CD4-positive, alpha-beta T cell treated with Interleukin-4 for 1 hour (primary cell): ENCODE results near the gene SLC4A8.
"Not testable (repeated sequence)": the region's sequence is repeated elsewhere in the genome, so short reads cannot be mapped to it uniquely, and the experiment has no call there.

Source experiments
- DNase-seq, 2 donors: peaks; one replicate each; pipeline ENCODE4 v3.0.0-alpha.2; 2020 to 2022

Gene SLC4A8

DNA sequence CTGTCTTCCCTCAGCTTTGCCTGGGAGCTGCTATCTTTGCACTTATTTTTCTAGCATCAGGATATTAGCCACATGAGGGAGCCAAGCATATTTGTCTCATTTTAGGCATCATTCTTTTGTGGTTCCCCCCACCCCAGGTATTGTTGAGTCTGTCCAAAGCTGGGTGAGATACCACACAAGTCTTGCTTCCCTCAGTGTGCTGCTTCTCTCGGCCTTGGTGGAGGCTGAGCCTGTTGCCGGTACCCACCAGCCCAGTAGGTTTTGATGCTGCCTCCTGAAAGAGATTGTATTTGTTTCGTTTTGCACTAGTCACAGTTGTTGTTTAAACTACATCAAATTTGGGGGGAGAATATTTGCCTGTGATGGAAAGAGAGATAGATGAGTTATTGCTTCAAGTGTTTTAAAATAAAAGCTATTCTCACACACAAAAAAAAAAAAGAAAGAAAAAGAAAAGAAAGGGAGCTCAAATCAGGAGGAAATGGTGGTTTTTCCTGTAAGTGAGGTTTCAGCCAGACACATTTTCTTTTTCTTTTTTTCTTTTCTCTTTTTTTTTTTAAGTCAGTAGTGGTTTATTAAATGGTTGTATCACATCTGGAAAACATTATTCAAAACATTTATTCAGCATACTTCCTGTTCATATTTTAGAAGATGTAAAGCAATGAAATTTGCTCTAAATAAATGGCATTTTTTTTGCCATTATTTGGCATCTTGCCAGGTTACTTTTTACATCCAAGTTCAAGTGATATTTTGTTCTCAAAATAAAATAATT lies 58.5 kb downstream of the SLC4A8 start:
- peak; percentile 19 to 29 for DNase-seq

- no peak for DNase-seq
These were observed 59.5 kb downstream of the SLC4A8 start for GRCh38 chr12:51484119-51484518.

- no peak for DNase-seq
These were observed 63.6 kb downstream of the SLC4A8 start for GRCh38 chr12:51488281-51488680.

DNA sequence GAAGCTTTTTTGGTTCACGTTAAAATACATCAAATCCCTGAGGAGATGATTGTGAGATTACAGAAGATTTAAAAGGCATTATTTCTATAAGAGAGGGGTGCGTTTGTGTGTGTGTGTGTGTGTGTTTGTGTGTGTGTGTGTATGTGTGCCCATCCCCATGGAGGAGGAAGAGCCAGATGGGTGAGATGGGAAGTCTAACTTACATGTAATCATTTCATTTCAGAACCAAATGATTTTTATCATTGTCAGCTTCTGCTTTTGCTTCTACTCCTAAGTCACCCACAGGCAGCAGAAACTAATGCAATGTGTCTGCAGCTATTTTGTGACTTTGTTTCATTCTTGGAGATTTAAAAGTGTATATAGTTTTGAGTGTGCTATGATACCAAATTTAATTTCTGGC lies 68.7 kb downstream of the SLC4A8 start:
- no peak for DNase-seq

DNA sequence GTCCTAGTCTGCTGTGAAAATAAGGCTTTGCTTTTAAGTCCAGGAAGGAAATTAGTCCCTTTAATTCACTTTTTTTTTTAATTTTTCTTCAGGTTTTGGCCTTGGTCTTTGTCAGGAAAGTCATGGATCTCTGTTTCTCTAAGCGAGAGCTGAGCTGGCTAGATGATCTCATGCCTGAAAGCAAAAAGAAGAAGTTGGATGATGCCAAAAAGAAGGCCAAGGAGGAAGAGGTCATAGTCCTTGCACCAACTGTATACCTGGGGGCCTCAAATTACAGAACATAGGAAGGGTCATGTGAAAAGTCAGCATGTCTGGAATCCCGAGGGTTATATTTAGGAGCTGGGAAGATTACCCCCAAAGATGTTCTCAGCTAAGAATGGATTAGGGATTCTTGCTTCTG lies 72.3 kb downstream of the SLC4A8 start:
- no peak for DNase-seq

DNA sequence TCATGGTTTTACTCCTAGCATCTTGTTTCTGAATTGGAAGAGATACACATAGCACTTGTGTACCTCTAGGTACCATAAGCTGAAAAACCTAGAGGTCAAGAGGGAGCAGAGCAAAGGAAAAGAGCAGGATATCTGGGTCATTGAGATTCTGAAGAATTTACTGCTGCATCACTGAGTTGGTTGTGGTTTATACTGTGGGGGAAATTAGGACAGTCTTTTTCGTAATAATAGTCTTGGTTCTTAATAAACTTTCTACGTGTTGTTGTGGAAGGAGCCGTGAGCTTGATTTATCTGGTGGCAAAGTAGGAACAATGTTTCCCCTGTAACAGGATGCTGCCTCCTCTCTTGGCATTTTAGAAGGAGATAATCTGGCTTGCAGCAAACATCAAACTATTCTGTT lies 80.2 kb downstream of the SLC4A8 start:
- DNase-seq, result no peak

GRCh38 chr12:51505360-51506105 lies 80.9 kb downstream of the SLC4A8 start:
- DNase-seq, result no peak

DNA sequence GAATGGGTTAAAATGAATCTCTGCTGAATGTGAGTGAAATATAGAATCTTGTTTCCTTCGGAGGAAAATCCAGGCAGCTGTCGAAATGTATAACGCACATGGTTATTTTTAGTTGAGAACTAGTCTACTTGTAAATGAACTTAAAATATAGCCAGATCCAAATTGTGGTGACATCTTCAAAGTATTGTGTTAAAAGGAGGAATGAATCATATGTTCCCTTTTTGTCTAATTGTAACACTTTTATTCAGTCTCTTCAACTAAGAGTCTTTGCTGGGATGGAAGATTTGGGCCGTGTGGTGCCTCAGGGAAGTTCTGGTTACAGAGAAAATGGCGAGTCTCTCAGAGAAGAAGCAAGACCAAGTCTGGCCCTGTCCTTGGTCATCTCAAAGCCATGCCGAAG lies 82.5 kb downstream of the SLC4A8 start:
- no peak for DNase-seq

DNA sequence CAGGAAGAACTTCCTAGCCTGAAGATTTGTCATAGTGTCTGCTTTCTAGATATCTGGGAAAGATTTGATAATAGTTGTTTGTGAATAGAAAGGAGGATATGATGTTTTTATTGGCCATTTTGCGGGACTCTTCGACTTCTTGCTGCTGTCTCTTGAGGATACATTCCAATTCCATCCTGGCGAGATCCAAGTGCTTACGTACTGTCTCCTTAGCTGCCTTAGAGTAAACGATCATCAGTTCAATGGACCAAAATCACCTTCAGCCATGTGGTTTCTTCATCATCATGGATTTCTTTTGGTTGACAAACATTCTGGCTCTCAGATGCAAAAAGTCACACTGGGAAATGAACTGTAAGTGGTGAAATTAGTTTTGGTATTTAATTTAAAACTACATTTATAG lies 83.7 kb downstream of the SLC4A8 start:
- DNase-seq, result no peak

GRCh38 chr12:51511546-51512260 lies 87.1 kb downstream of the SLC4A8 start:
- no peak for DNase-seq

DNA sequence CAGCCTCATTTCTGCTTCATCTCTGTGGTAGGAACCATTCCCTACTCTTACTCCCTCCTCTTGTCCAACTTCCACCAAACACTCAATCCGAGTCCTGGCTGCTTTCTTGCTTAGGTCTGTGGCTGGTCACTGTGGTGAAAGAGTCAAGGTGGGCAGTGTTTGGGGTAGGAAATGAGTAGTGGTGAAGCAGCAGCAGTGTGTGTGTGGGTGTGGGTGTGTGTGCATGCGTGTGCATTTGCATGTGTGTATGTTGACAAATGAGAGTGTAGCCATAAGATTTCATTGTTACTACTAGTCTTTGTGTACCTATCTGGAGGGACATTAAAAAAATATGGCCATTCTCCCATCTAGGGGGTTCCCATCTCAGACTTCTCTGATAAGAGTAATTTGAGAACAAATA lies 87.8 kb downstream of the SLC4A8 start:
- DNase-seq, result no peak

DNA sequence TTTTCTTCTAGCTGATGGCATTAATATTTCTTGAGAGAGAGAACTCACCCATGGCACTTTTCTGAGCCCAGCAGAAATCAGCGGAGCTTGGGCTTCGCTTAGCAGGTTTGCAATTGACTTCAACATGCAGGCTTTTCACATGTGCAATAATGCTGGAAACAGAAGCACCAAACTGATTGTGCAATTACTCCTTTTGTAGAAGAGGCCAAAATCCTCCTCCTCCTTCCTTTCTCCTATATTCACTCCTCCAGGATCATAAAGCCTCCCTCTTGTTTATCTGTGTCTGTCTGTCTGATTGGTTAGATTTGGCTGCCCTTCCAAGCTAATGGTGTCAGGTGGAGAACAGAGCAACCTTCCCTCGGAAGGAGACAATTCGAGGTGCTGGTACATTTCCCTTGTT lies 90.4 kb downstream of the SLC4A8 start:
- DNase-seq, result not testable (repeated sequence)

DNA sequence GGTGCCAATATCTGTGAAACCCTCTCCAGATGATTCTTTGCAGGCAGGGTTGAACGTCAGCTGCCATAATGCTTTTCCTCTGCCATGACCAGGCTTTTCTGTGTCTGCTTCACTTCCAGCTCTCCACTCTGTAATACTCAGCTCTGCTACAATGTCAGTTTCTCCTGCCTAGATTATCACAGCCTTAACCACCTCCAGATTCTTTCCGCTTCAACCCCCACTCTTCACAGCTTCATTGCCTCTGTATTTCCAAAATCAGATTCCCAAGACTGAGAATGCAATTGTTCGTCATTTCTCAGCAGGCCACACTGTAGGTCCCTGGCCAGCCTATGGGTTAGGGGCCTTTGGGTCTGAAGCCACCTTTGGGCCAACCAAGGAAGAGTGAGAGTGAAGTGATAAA lies 92.7 kb downstream of the SLC4A8 start:
- no peak for DNase-seq

DNA sequence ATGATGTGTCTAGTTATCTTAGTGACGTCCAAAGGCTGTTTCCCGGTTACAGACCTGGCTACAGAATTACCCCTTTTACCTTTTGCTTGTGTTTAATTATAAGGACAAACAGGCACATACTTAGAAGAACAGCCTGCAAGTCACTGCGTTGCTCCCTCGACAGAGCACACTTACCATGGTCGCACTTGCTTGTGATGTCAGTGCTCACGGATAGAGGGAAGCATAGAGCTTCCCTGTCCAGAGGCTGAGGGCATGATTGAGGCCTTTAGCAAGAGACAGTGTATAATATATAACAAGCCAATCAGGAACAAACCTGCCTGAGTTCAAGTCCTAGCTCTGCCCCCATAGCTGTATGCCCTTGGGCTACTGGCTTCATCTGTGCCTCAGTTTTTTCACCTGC lies 93.2 kb downstream of the SLC4A8 start:
- no peak for DNase-seq

GRCh38 chr12:51519755-51520154 lies 95.1 kb downstream of the SLC4A8 start:
- no peak for DNase-seq

DNA sequence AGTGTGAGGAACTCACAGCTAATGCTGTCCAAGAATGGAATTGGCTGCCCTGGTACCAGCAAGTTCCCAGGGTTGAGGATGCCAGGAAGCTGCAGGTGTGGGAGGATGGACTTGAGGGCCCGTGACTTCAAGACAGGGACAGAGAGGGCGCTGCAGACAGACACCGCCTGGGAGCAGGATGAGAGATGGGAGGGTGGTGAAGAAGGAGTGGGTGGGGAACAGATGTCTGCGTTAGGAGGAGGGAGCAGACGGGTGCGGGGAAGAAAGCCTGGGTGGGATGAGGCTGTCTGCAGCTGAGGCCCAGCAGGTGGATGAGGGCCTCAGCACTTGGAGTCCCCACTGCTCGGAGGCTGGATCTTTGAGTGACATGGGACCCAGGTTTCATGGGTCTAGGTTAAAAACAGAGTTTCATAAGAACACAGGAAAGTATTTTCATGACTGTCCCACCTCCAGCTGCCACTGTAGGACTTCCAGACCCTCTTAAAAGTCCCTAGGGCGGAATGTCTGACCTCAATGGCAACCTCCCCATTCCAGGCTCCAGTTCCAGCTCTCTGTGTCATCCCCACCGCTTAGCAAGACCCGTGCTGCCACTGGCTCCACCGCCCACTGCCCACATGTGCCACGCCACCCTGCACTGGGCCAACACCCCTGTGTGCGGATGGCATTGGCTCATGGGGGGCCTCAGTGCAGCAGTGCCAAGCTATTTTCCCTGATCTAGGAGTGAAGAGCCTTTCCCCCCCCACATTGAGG lies 96.1 kb downstream of the SLC4A8 start:
- no peak for DNase-seq

- no peak for DNase-seq
These were observed 97.1 kb downstream of the SLC4A8 start for GRCh38 chr12:51521554-51522276.

- no peak for DNase-seq
These were observed 98.1 kb downstream of the SLC4A8 start for GRCh38 chr12:51522696-51523095.

DNA sequence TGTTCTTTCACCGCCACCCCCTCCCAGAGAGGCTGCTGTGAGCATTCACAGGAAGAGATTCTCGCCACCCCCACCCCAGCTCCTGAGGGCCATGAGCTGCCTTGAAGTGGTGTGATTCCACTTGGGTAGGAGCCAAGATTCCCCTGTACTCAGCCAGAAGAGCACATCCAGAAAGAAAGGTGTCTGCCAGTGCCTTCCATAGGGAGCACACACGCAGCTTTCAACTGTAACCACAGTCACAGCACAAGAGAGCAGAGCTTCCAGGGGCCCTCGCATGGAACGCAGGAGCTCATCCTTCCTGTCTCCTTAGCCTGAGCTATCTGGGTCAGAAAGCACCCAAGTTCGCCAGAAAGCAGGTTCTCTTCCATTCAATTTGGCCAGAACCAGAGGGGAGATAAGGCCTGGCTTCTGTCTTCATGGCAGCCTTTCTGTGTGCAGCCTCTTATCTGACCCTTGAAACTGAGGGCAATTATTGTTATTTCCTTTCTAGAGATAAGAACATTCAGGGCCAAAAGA lies 99.8 kb downstream of the SLC4A8 start:
- DNase-seq, result no peak

- no peak for DNase-seq
These were observed 100.9 kb downstream of the SLC4A8 start for GRCh38 chr12:51525518-51525917.

DNA sequence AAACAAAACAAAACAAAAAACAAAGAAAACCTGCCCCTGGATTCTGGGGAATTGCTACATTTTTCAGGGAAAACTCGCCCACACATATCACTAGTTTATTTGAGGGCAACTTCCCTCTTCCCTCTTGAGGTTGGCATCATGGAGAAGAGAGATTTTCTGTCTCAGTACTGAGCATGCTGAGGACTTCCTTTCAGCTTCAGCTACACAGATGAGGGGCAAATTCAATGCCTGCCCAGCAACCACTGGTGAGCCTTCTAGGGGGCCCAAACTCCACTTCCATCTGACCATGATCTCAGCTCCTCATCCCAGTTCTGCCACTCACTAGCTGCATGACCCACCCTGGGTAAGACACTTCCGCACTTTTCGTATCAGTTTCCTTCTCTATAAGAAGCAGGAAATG lies 103.3 kb downstream of the SLC4A8 start:
- DNase-seq, result no peak
